DND-41 (cell line): ENCODE measurements around the gene TXNRD1.
"Not testable (repeated sequence)": the region's sequence is repeated elsewhere in the genome, so short reads cannot be mapped to it uniquely, and the experiment has no call there.

Experiments used
- ATAC-seq: fragments of 200-7000 bp; cut with Tn5 transposase; 3 replicates; pipeline ENCODE4 v1.9.1; 2021; ENCODE audit warnings: low read depth; ENCODE audit not compliant: insufficient read depth
- DNase-seq: peaks from one replicate; pipeline ENCODE4 v3.0.0-alpha.2; 2020
- H2AFZ ChIP-seq: 2 replicates; pipeline ENCODE4 v1.6.0; 2012; ENCODE audit warnings: low read depth, low read length
- H3K27ac ChIP-seq: 2 replicates; pipeline ENCODE4 v1.5.1; 2012; ENCODE audit warnings: low read length, inconsistent platforms
- H3K27me3 ChIP-seq: fragments of 200-600 bp; sonication (generic); 2 replicates; pipeline ENCODE4 v1.6.0; 2012; ENCODE audit warnings: low read length, mild to moderate bottlenecking, inconsistent platforms; ENCODE audit not compliant: insufficient read depth, poor library complexity
- H3K36me3 ChIP-seq: 2 replicates; pipeline ENCODE4 v1.5.1; 2012; ENCODE audit warnings: low read length, inconsistent platforms; ENCODE audit not compliant: insufficient read depth
- H3K4me1 ChIP-seq: 2 replicates; pipeline ENCODE4 v1.5.1; 2012; ENCODE audit warnings: mild to moderate bottlenecking, low read length; ENCODE audit not compliant: insufficient read depth
- H3K4me2 ChIP-seq: 2 replicates; pipeline ENCODE4 v1.6.0; 2012; ENCODE audit warnings: mild to moderate bottlenecking, moderate library complexity, low read length, inconsistent platforms; ENCODE audit not compliant: insufficient read depth
- H3K4me3 ChIP-seq, 2 experiments: fragments of 200-600 bp in 1 of 2; shearing (Covaris generic) in 1 of 2; 2 replicates each; pipeline ENCODE4 v1.5.1; 2012 to 2016; ENCODE audit warnings: inconsistent platforms in 2 of 2, low read length in 2 of 2, mild to moderate bottlenecking in 2 of 2, low read depth in 1 of 2, moderate library complexity in 1 of 2
- H3K79me2 ChIP-seq: 2 replicates; pipeline ENCODE4 v1.6.0; 2012; ENCODE audit warnings: low read length, inconsistent platforms; ENCODE audit not compliant: insufficient read depth
- H3K9ac ChIP-seq: 2 replicates; pipeline ENCODE4 v1.6.0; 2012; ENCODE audit warnings: low read depth, mild to moderate bottlenecking, inconsistent platforms, low read length, moderate library complexity
- H3K9me3 ChIP-seq: 2 replicates; pipeline ENCODE4 v1.5.1; 2012; ENCODE audit warnings: low read length, moderate library complexity, mild to moderate bottlenecking, inconsistent platforms; ENCODE audit not compliant: insufficient read depth, severe bottlenecking
- H4K20me1 ChIP-seq: 2 replicates; pipeline ENCODE4 v1.6.0; 2012; ENCODE audit warnings: low read length; ENCODE audit not compliant: insufficient read depth
- EZH2 ChIP-seq: IDR thresholded peaks from 3 replicates; pipeline ENCODE4 v1.6.1; 2012; ENCODE audit warnings: borderline replicate concordance, low read depth, mild to moderate bottlenecking, moderate library complexity, low read length, inconsistent platforms; ENCODE audit not compliant: severe bottlenecking
- TF ChIP-seq, protein P1 (sequence below): IDR thresholded peaks from 2 replicates; pipeline ENCODE4 v1.5.1; 2012; ENCODE audit warnings: borderline replicate concordance, low read length, moderate library complexity, mild to moderate bottlenecking; ENCODE audit not compliant: poor library complexity, severe bottlenecking; ENCODE audit errors: extremely low read depth

The TXNRD1 gene

DNA sequence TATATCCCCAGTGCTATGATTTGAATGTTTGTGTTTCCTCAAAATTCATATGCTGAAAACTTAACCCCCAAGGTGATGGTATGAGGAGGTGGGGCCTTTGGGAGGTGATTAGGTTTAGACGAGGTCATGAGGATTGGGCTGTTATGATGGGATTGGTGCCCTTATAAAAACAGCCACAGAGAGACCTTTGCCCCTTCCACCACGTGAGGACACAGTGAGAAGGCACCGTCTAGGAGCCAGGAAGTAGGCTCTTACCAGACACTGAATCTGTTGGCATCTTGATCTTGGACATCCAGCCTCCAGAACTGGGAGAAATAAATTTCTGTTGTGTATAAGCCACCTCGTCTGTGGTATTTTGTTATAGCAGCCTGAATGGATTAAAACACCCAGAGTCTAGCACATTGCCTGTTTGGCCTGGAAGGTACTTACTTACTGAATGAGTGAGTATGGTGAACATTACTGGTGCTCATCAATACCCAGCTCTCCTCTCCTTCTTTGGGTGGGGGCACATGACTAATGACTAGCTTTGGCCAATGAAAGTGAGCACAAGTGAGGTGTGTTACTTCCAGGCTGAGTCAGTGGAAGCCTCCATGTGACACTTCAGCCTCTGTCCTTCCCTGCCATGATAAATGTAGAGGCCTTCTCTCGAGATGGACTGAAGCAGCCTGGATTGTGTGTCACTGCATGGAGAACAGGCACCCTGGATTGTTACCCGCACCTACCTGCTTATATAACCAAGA lies 168.7 kb downstream of the TXNRD1 start:
- peaks cover 11% of the 10 kb centered on the region for H3K79me2 ChIP-seq
- no peaks in the 10 kb centered on the region for H3K36me3 ChIP-seq
- no peaks in the 10 kb centered on the region for H3K9me3 ChIP-seq
- no peak for ATAC-seq
- peaks cover 11% of the 10 kb centered on the region for H3K4me1 ChIP-seq
- no peak for DNase-seq
- no peaks in the 10 kb centered on the region for H3K27me3 ChIP-seq
- no peak overlapping the region for H3K9ac ChIP-seq
- no peak overlapping the region for H3K4me3 ChIP-seq
- H4K20me1 ChIP-seq = peaks cover 9% of the 10 kb centered on the region; the same call in 1 of the 2 replicates
- no peak overlapping the region for H3K27ac ChIP-seq
- no peak overlapping the region for H3K4me2 ChIP-seq
- TF ChIP-seq, protein P1, sequence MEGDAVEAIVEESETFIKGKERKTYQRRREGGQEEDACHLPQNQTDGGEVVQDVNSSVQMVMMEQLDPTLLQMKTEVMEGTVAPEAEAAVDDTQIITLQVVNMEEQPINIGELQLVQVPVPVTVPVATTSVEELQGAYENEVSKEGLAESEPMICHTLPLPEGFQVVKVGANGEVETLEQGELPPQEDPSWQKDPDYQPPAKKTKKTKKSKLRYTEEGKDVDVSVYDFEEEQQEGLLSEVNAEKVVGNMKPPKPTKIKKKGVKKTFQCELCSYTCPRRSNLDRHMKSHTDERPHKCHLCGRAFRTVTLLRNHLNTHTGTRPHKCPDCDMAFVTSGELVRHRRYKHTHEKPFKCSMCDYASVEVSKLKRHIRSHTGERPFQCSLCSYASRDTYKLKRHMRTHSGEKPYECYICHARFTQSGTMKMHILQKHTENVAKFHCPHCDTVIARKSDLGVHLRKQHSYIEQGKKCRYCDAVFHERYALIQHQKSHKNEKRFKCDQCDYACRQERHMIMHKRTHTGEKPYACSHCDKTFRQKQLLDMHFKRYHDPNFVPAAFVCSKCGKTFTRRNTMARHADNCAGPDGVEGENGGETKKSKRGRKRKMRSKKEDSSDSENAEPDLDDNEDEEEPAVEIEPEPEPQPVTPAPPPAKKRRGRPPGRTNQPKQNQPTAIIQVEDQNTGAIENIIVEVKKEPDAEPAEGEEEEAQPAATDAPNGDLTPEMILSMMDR = no peak
- no peak for TF ChIP-seq EZH2
- no peak overlapping the region for H2AFZ ChIP-seq

DNA sequence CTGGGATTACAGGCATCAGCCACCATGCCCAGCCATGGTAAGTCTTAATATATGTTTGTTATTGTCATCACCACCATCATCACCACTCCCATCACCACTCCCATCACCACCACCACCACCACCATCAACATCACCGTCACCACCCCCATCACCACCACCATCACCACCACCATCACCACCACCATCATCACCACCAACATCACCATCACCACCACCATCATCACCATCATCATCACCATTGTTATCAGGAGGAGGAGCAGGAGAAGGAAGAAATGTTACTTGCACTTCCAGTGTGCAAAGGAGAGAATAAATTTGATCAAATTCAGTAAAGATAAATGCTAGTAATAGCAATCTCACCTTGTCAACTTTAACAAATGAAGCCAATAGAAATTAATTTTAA lies 169.9 kb downstream of the TXNRD1 start:
- ATAC-seq = no peak

DNA sequence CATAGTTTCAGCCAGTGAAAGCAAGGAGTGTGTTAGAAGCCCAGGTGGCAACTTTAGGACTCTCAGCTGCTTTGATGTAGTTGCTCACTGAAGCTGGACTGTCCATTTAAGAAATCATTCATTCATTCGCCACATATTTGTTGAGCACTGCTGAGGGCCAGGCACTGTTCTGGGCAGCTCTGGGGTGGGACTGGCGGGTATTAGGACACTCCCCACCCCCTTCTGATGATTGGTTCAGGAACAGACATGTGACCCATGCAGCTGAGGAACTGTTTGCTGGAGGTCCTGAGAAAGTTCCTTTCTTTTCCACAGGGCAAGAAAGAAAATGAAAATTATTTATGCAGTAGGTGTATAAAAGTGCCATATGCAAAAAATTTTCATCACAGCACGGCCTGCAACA lies 170.9 kb downstream of the TXNRD1 start:
- H2AFZ ChIP-seq = no peak overlapping the region
- no peaks in the 10 kb centered on the region for H3K36me3 ChIP-seq
- no peaks in the 10 kb centered on the region for H3K9me3 ChIP-seq
- TF ChIP-seq EZH2 = no peak
- TF ChIP-seq, protein P1 = no peak
- peaks cover 11% of the 10 kb centered on the region for H3K79me2 ChIP-seq
- H3K4me2 ChIP-seq = no peak overlapping the region
- H4K20me1 ChIP-seq = peaks cover 9% of the 10 kb centered on the region; the same call in 1 of the 2 replicates
- peaks cover 11% of the 10 kb centered on the region for H3K4me1 ChIP-seq
- H3K27ac ChIP-seq = no peak overlapping the region
- no peaks in the 10 kb centered on the region for H3K27me3 ChIP-seq
- ATAC-seq = no peak
- no peak for DNase-seq
- H3K9ac ChIP-seq = no peak overlapping the region
- H3K4me3 ChIP-seq = no peak overlapping the region

More for the DNA sequence above, 169.9 kb downstream of the TXNRD1 start:
- peaks cover 9% of the 10 kb centered on the region; the same call in 1 of the 2 replicates for H4K20me1 ChIP-seq
- H3K9ac ChIP-seq = no peak overlapping the region
- H3K79me2 ChIP-seq = peaks cover 11% of the 10 kb centered on the region
- H2AFZ ChIP-seq = no peak overlapping the region
- H3K4me3 ChIP-seq = no peak overlapping the region
- DNase-seq = no peak
- H3K4me2 ChIP-seq = no peak overlapping the region
- no peak for TF ChIP-seq EZH2
- no peaks in the 10 kb centered on the region for H3K9me3 ChIP-seq
- no peaks in the 10 kb centered on the region for H3K36me3 ChIP-seq
- H3K27ac ChIP-seq = no peak overlapping the region
- H3K27me3 ChIP-seq = no peaks in the 10 kb centered on the region
- peaks cover 11% of the 10 kb centered on the region for H3K4me1 ChIP-seq

DNA sequence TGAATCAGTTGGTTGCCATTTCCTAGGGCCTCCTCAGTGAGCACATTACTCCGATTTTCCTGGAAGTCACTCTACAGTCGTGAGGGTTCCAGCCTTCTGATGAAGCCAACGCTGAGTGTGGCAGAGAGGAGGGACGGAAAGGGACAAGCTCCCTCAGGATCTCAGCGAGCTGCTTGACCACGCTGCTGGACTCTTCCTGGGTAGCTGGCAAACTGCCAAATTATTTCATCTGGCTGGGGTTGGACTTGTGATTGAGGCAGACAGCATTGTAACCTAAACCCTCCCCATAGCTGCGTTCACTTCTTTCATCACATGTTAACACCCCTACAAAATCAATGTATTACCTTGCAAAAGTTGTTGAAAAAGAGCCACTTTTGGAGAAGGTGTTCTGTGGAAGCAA lies 171.6 kb downstream of the TXNRD1 start:
- no peak for TF ChIP-seq EZH2
- TF ChIP-seq, protein P1 = no peak
- no peak overlapping the region for H3K4me2 ChIP-seq
- no peaks in the 10 kb centered on the region for H3K27me3 ChIP-seq
- no peak overlapping the region for H3K27ac ChIP-seq
- no peaks in the 10 kb centered on the region for H3K36me3 ChIP-seq
- no peak overlapping the region for H2AFZ ChIP-seq
- DNase-seq (no peak), ATAC-seq (no peak)
- no peaks in the 10 kb centered on the region for H3K9me3 ChIP-seq
- no peak overlapping the region for H3K4me3 ChIP-seq
- H3K4me1 ChIP-seq = peaks cover 4% of the 10 kb centered on the region
- H3K9ac ChIP-seq = no peak overlapping the region
- peaks cover 4% of the 10 kb centered on the region; the same call in 1 of the 2 replicates for H3K79me2 ChIP-seq
- H4K20me1 ChIP-seq = 0 out of 2 replicates have a peak, but pooled peaks cover 3% of the 10 kb centered on the region

DNA sequence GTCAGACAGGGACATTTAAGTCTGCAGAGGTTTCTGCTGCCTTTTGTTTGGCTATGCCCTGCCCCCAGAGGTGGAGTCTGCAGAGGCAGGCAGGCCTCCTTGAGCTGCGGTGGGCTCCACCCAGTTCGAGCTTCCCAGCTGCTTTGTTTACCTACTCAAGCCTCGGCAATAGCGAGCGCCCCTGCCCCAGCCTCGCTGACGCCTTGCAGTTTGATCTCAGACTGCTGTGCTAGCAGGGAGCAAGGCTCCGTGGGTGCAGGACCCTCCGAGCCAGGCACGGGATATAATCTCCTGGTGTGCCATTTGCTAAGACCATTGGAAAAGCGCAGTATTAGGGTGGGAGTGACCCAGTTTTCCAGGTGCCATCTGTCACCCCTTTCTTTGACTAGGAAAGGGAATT lies 178.5 kb downstream of the TXNRD1 start:
- not testable (repeated sequence) for H3K4me3 ChIP-seq, H3K27me3 ChIP-seq, H3K79me2 ChIP-seq, H3K9me3 ChIP-seq, ATAC-seq, H2AFZ ChIP-seq, H3K36me3 ChIP-seq, H3K4me1 ChIP-seq, H3K9ac ChIP-seq, H4K20me1 ChIP-seq, H3K4me2 ChIP-seq, DNase-seq, H3K27ac ChIP-seq
